Nucleus accumbens (tissue), 56 donors: ENCODE measurements around the gene PRICKLE1.

Source experiments
- DNase-seq, 56 donors: peaks; one replicate each; lab custom pipeline; 2025; lab: John Stamatoyannopoulos, UW

Gene PRICKLE1

DNA sequence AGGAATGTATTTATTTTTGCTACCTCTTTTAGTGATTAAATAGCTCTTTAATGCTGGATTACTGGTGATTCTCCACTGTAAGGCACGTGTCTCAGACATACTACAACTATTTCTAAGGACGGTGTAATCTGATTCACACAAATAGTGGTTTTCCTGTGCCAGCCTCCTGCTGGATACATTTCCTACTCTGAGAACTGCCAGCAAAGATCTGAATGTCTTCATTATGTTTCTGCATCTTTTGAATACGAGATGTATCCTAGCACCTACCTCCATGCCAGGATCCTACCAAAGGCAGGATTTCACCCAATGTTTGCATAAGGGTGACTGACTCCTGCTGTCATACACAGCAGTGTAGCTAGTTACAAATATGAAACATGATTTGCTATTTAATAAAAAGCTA is 120.6 kb downstream of the PRICKLE1 start:
- DNase-seq = no peak

DNA sequence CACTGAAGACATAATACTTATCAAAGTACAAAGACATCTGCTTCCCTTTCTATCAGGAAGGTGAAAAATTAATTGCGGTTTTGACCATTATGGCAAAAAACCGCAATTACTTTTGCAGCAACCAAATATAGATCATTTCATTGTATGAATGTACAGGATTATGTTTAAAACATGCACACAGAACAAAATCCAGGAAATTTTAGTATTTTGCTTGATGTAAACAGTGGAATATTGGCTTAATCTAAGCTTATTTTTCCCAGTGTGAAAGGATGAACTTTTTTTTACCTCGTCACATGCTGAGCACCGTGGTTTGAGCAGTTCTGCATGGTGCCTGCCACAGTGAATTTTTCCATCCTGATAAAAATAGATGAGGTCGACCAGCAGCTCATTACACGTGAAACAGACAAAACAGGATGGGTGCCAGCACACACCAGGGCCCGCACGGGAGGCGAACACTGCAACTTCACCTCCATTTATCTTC is 121.2 kb downstream of the PRICKLE1 start:
- no peak for DNase-seq

DNA sequence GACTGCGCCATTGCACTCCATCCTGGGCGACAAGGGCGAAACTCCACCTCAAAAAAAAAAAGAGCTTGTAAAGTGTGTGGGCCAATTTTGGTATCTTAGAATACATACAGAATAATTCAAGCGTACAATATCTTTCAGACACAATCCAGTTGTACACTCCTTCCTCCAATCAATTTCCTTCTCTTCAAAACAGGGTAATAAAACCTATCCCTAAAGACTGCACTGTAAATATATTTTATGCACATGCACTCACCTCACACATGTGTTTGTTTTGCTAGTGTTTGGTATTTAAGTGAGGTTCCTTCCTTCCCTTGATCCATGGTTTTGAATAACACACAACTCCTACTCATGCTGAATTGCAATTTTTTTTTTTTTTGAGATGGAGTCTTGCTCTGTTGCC is 125.9 kb downstream of the PRICKLE1 start:
- no peak for DNase-seq

DNA sequence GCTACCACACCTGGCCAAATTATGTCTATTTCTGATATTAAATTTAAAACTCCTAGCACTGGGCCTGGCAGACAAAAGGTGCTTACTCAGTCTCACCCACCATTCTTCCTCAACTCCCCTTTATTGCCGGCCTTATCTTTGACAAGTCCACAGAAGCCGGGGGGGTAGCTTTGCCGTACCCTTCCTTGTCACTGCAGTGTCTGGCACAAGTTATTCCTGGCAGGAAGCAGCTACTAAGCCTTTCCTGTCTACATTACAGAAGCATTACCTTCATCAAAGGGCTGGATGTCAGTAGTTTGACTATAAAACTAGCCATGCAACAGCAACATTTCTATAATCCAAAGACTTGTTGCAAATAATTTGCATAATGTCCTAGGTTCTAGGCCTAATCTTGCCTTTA is 127.1 kb downstream of the PRICKLE1 start:
- no peak for DNase-seq

DNA sequence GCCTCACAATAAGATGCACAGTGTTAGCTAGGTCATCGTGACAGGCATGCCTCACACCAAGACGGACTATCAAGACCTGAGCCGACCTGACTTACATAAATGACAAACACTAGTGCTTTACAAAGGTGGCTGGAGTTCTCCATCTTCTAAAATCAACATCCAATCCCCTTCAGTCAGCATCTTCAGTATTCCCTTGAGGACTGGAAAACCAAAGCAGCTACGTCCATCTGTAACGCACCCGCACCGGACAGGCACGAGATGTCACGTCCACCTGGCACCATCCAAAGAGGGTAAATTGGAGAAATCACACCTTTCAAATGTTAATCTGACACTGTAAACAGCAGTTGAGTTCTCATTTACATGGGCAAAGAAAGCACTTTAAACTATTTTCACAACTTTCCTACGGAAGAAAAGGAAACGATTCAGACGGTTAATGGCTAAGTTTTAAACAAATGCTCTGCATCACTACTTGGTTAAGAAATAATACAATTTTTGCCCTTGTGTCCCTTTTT is 130.2 kb downstream of the PRICKLE1 start:
- no peak for DNase-seq

DNA sequence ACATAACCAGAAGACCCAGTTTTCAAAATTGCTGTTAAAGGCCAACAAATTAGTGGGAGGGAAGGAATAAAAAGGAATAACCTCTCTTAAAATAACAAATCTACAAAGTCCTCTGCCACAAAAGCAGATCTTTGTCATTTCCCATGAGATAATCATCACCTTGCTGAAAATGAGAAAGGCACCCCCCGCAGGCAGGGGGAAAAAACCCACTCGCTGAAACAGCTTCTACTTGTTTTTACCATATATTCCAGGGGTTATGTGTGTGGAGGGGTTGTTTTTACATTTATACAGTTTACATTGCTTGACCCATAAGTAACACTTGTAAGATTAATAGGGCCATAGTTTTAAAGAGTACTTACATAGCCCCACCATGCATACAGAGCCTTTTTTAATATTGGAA is 131.0 kb downstream of the PRICKLE1 start:
- no peak for DNase-seq

DNA sequence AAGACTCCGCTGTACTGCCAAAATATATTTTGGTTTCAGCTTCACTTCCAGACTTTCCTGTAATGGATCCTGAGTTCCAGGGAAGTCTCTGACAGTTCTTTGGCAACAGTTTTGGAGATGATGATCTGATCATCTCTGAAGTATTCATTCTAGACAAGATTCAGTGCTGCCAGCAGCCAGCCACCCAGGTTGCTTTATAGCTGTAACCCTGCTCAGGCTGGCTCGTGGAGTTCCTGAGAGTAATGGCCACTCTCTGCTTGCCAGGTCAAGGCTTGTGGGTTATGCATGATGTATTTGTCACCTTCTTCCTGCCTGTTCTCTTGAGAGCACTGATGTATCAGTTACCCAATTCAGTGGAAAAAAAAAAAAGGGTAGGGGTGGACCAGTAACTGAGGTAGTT is 139.3 kb downstream of the PRICKLE1 start:
- DNase-seq = no peak

DNA sequence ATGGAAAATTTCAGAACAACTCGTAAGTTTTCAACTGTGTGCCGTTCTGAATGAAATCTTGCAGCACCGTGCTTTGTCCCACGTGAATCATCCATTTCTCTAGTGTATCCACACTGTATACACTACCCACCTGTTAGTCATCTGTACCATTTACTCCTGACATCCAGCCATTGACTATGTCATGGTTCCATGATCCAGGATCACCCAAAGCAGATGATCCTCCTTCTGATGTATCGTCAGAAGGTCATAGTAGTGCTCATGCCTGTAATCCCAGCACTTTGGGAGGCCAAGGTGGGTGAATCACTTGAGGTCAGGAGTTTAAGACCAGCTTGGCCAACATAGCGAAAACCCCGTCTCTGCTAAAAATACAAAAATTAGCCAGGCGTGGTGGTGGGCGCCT is 140.7 kb downstream of the PRICKLE1 start:
- no peak for DNase-seq

DNA sequence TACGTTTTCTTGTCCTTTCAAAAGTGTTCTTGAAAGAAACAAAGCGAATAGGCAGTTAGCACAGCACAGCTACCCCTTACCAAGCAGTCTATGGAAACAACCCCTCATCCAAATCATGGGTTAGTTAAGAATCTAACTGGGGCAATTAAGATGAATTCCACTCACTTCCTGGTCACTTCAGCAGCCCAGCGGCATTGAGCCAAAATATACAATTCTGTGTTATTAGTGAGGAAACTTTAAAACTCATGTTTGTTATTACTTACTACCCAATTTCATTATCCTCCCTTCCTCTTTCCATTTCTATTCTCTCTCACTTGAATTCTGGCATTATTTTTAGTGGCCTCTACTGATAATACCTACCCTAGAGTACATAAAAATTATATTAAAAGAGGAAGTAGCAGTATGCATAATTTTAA is 142.2 kb downstream of the PRICKLE1 start:
- DNase-seq = no peak

DNA sequence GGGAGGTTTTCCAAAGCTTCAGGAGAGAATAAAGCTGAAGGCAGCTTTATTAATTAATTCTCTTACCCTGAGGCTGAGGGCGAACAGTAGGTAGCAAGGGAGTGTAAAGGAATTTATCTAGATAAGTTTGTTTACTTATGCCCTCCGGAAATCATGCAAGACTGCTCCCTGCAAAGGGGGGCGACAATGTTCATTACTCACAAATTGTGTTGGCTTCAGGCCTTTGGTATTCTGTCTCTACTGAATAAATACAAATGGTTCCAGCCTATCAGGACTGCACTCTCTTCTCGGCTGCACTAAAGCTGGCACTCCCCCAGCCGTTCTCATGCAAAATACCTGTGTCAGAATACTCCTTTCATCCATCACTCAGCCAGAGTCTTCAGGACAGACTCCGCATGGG is 142.8 kb downstream of the PRICKLE1 start:
- DNase-seq = no peak

DNA sequence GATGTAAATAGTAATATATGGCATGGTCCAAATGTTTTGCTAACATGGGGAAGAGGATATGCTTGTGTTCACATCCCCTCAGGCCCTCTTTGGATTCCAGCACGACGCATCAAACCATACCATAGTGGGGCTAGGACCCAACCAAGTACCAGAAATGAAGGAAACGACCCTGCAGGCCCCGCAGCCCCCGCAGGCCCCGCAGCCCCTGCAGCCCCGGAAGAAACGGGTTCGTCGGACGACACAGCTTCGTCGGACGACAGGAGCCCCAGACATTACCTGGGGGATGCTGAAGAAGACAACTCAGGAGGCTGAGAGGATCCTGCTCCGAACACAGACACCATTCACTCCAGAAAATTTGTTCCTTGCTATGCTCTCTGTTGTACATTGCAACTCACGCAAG is 143.7 kb downstream of the PRICKLE1 start:
- no peak for DNase-seq

DNA sequence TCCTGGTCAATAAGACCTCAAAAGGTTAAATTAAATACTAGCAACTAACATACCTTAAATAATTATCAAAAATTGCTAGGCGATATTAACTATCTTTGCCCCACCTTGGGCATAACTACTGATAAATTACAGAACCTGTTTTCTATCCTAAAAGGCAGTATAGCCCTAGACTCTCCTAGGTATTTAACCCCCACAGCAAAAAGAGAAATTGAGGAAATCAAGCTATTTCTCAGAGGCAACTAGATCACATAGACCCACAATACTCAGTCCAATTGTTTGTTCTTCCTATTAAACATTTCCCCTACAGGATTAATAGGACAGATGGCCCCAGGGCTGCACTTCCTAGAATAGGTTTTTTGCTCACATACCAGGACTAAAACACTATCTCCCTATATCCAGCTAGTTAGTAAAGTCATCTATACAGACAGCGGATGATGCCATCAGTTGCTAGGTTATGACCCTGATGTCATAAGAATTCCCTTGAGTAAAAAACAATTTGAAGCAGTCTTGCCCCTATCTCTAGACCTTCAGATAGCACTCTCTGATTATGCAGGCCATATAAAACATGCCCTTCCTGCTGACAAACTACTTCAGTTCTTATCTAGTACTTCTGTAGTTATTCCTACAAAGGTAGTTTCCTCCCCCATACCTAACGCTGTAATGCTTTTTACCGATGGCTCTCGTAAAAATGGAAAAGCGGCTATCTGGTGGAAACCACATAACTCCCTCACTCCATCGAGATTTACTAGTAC is 145.2 kb downstream of the PRICKLE1 start:
- no peak for DNase-seq

DNA sequence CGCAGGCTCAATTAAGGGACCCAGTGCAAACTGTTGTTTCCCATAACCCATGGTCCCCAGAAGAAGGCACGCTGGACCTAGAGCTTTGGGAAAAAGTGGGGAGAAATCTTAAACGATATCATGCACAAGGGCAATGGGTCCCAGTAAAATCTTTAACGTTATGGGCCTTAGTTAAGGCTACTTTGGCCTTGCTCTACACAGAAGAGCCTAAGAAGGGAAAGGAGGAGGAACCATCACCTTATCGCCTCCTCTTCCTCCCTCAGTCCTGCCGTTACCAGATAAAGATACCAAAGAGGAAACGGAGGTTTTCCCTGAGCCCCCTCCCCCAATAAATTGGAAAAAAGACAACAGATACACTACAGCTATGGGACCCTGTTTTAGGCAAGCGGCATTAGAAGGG is 146.7 kb downstream of the PRICKLE1 start:
- DNase-seq = no peak

DNA sequence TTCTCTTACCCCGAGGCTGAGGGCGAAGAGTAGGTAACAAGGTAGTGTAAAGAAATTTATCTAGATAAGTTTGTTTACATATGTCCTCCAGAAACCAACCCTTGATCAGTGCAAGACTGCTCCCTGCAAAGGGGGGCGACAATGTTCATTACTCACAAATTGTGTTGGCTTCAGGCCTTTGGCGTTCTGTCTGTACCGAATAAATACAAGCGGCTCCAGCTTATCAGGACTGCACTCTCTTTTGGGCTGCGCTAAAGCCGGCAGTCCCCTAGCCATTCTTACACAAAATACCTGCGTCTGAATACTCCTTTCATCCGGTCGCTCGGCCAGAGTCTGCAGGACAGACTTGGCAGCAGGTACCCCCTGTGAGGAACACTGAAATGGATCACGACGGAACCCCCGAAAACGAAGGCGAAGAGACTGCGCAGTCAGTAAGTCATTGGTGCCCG is 147.2 kb downstream of the PRICKLE1 start:
- DNase-seq = no peak

DNA sequence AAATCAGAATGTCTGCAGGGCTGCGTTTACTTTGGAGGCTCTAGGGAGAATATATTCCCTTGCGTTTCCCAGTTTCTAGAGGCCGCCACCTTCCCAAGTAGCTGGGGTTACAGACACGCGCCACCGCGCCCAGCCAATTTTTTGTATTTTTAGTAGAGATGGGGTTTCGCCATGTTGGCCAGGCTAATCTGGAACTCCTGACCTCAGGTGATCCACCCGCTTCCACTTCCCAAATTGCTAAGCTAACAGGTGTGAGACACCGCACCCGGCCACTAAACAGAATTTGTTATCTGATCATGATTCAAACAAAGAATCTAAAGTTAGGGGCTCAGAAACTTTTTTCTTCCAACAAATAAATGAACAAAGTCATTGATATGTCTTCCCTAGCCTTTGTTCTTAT is 148.9 kb downstream of the PRICKLE1 start:
- DNase-seq = no peak

DNA sequence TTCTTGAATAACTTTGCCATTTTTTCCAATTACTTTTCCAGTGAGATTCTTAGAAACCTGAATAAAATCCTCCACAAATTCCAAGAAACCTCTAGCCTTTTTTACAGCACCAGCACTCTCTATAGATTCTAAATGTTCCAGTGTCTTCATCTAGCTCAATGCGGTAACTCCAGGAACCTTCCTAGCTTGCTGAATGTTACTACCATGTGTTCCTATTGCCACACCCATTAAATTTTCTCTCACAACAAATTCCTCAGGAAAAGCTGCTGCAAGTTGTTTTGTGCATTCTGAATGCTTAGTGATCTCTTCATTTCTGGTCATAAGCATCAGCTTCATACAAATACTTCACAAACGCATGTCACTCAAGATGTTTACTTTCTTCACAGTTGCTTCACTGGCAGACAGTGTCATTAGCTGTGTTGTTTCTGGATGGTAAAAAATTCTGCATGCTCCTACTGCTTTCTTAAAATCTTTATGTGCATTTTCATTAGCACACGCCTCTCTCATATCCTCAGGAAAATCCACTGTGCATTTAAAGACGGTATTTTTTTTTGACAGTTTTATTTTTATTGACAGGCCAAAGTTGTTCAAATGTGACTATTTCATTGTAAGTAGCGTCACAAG is 156.9 kb downstream of the PRICKLE1 start:
- DNase-seq = no peak

DNA sequence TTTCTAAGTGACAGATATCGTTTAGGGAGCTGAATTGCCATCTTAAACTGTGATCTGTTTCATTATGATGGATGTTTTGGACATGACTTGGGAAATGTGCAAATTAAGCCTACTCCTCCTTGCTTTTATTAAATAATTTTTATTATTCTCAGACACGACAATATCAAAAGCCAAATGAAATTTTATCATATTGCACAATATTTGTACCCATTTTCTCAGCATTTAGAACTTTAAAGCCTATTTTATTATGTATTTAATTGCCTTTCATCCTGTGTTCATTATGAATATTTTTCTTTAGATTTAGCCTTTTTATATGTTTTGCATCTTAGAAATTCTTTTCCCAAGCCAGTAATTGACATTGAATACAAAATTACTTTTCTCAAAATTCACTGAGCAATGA is 160.7 kb downstream of the PRICKLE1 start:
- no peak for DNase-seq

DNA sequence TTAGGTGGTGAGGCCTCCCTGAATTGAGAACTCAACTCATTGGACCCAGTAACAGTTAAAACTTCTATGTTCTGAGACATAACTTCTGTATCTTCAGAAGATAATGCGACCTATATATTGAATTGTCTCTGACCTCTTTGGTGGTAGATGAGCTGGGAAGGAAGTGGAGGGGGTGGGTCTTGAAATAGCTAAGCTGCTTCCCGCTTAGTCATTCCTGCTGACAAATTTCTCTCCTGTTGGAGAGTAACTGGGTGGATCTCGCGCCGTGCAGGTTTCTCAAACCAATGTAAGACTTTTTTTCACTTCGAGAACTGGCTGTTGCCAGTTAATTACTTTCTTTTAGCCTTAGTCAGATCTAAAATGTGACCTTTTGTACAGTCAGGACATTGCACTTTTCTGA is 162.8 kb downstream of the PRICKLE1 start:
- DNase-seq = peak in 11 of 56 donors; percentile 0 to 44 (median 11)

DNA sequence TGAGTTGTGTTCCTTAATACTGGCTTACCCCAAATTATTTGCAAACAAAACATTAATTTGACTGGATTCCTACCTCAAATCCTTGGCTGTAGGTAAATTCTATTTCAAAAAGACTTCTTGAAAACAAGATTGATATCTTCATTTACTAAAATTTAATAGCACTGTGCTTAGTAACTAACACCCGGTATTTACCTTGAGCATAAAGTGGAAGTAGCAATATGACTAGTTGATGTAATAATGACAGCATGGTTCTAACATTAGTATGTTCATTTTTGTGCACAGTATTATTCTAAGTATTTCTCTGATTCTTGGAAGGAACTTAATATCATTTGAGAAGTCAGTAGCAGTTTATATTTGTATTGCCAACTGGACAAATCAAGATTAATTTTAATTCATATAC is 166.8 kb downstream of the PRICKLE1 start:
- no peak for DNase-seq

DNA sequence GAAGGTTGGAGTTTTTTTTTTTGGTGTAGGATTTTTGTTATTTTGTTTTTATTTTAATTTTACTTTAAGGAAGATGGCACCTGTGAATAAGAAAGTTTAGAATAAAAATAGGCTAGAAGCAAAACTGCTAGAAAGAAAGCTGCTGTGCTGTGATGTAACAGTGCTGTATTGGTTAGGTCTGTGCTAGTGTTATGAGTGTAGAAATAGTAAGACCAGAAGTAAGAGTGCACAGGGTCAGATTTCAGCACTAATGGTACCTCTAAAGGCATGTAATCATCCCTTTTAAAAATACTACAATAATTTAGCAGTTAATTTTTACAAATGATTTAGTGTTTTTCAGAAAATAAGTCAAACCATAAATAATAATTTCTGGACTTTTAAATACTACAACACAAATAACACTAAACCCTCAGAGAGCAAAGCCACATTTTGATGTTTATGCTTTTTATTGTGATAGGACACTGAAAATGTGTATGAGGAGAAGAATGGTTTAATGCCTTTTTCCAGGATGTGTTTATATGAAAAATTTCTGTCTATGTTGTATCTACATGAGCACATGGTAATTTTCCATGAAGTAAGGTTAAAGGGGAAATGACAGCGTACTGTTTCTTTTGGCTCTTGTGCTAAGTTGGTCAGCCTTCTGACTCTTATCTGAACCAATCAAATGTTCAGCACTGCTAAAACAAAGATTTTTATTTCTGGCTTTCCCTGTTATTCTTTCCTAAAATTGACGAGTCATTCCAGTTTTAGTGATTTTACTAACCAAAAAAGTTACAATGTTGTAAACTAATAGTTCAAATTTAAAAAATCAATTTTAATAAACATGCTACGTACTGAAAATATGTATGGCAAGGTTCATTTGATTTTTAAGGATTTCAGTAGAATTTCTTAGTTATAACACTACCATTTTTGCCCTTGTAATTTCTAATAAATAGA is 167.4 kb downstream of the PRICKLE1 start:
- DNase-seq = no peak

DNA sequence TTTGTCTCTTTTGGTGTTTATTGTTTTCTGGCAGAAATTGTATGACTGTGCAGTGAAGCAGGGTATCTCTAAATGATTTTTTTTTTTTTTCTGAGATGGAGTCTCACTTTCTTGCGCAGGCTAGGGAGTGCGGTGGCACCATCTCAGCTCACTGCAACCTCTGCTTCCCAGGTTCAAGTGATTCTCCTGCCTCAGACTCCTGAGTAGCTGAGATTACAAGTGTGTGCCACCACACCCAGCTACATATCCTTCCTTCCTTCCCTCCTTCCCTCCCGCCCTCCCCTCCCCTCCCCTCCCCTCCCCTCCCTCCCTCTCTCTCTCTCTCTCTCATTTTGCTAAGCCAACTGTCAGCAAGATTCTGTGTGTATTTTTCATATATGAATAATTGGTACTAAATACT is 169.2 kb downstream of the PRICKLE1 start:
- no peak for DNase-seq
